ENCODE measurements around the gene TRPV3.

Gene TRPV3

GRCh38 chr17:3532106-3532858 is 25.3 kb downstream of the TRPV3 start:
- no peak for TF ChIP-seq CTCF (IDR thresholded peaks at IDR 0.05; ENCODE audit: poor library complexity, severe bottlenecking)
- Histone ChIP-seq H3K9me3 (ENCODE audit: severe bottlenecking) (no peaks in the 10 kb centered on the region), H3K36me3 (ENCODE audit: low read depth) (no peaks in the 10 kb centered on the region), H3K4me1 (ENCODE audit: insufficient read depth, poor library complexity, severe bottlenecking) (no peaks in the 10 kb centered on the region), H3K4me3 (ENCODE audit: severe bottlenecking) (no peak overlapping the region), H3K27me3 (ENCODE audit: insufficient read depth, poor library complexity, severe bottlenecking) (no peaks in the 10 kb centered on the region), H3K27ac (ENCODE audit: poor library complexity, severe bottlenecking) (no peak overlapping the region)
- DNase-seq (ENCODE audit: low spot score) (no peak), ATAC-seq (ENCODE audit: low read depth) (no peak)

GRCh38 chr17:3531266-3532101 is 26.1 kb downstream of the TRPV3 start:
- no peak overlapping the region for H3K4me3 ChIP-seq (ENCODE audit: severe bottlenecking)
- no peak for TF ChIP-seq CTCF (IDR thresholded peaks at IDR 0.05; ENCODE audit: poor library complexity, severe bottlenecking)
- H3K27me3 ChIP-seq (ENCODE audit: insufficient read depth, poor library complexity, severe bottlenecking), result no peaks in the 10 kb centered on the region
- ATAC-seq (ENCODE audit: low read depth) (no peak), DNase-seq (ENCODE audit: low spot score) (no peak)
- H3K9me3 ChIP-seq (ENCODE audit: severe bottlenecking), result no peaks in the 10 kb centered on the region
- no peaks in the 10 kb centered on the region for H3K4me1 ChIP-seq (ENCODE audit: insufficient read depth, poor library complexity, severe bottlenecking)
- H3K36me3 ChIP-seq (ENCODE audit: low read depth), result no peaks in the 10 kb centered on the region
- no peak overlapping the region for H3K27ac ChIP-seq (ENCODE audit: poor library complexity, severe bottlenecking)

GRCh38 chr17:3529817-3530741 is 27.5 kb downstream of the TRPV3 start:
- no peak for DNase-seq (ENCODE audit: low spot score)
- Histone ChIP-seq H3K27me3 (ENCODE audit: insufficient read depth, poor library complexity, severe bottlenecking) (no peaks in the 10 kb centered on the region), H3K9me3 (ENCODE audit: severe bottlenecking) (no peaks in the 10 kb centered on the region), H3K4me3 (ENCODE audit: severe bottlenecking) (no peak overlapping the region), H3K4me1 (ENCODE audit: insufficient read depth, poor library complexity, severe bottlenecking) (no peaks in the 10 kb centered on the region), H3K27ac (ENCODE audit: poor library complexity, severe bottlenecking) (no peak overlapping the region), H3K36me3 (ENCODE audit: low read depth) (no peaks in the 10 kb centered on the region)
- no peak for ATAC-seq (ENCODE audit: low read depth)
- no peak for TF ChIP-seq CTCF (IDR thresholded peaks at IDR 0.05; ENCODE audit: poor library complexity, severe bottlenecking)

GRCh38 chr17:3528880-3529511 is 28.6 kb downstream of the TRPV3 start:
- ATAC-seq (ENCODE audit: low read depth) (no peak), DNase-seq (ENCODE audit: low spot score) (no peak)
- Histone ChIP-seq H3K27me3 (ENCODE audit: insufficient read depth, poor library complexity, severe bottlenecking) (no peaks in the 10 kb centered on the region), H3K9me3 (ENCODE audit: severe bottlenecking) (no peaks in the 10 kb centered on the region), H3K4me3 (ENCODE audit: severe bottlenecking) (no peak overlapping the region), H3K27ac (ENCODE audit: poor library complexity, severe bottlenecking) (no peak overlapping the region), H3K36me3 (ENCODE audit: low read depth) (no peaks in the 10 kb centered on the region), H3K4me1 (ENCODE audit: insufficient read depth, poor library complexity, severe bottlenecking) (no peaks in the 10 kb centered on the region)
- no peak for TF ChIP-seq CTCF (IDR thresholded peaks at IDR 0.05; ENCODE audit: poor library complexity, severe bottlenecking)
